Nephron progenitor cell (in vitro differentiated cells): ENCODE results near the gene KCMF1.

Experiments used
- DNase-seq: peaks from one replicate; pipeline ENCODE4 v3.0.0; 2021
- H3K27ac Mint-ChIP-seq: 2 replicates; pipeline ENCODE4 v1.8.0; 2021; ENCODE audit warnings: mild to moderate bottlenecking, moderate library complexity, mixed read lengths
- H3K27me3 Mint-ChIP-seq: 2 replicates; pipeline ENCODE4 v1.8.0; 2021; ENCODE audit warnings: mild to moderate bottlenecking, low read depth, mixed read lengths; ENCODE audit not compliant: poor library complexity
- H3K36me3 Mint-ChIP-seq: 2 replicates; pipeline ENCODE4 v1.8.0; 2021; ENCODE audit warnings: low read depth, mixed read lengths
- H3K4me1 Mint-ChIP-seq: 2 replicates; pipeline ENCODE4 v1.8.0; 2021; ENCODE audit warnings: mixed read lengths
- H3K4me3 Mint-ChIP-seq: 2 replicates; pipeline ENCODE4 v1.8.0; 2021; ENCODE audit warnings: mild to moderate bottlenecking, moderate library complexity, mixed read lengths
- H3K9me3 Mint-ChIP-seq: 2 replicates; pipeline ENCODE4 v1.8.0; 2021; ENCODE audit warnings: mild to moderate bottlenecking, moderate library complexity, mixed read lengths
- TF ChIP-seq, protein P1 (sequence below): fragments of 200-600 bp; sonication (generic); IDR thresholded peaks from 2 replicates; pipeline ENCODE4 v1.5.0; 2021; ENCODE audit warnings: antibody characterized with exemption

The KCMF1 gene

GRCh38 chr2:84963692-84964405 is 7.1 kb upstream of the KCMF1 start:
- H3K36me3 Mint-ChIP-seq: peaks cover 57% of the 10 kb centered on the region
- no peak overlapping the region for H3K27ac Mint-ChIP-seq
- TF ChIP-seq, protein P1, sequence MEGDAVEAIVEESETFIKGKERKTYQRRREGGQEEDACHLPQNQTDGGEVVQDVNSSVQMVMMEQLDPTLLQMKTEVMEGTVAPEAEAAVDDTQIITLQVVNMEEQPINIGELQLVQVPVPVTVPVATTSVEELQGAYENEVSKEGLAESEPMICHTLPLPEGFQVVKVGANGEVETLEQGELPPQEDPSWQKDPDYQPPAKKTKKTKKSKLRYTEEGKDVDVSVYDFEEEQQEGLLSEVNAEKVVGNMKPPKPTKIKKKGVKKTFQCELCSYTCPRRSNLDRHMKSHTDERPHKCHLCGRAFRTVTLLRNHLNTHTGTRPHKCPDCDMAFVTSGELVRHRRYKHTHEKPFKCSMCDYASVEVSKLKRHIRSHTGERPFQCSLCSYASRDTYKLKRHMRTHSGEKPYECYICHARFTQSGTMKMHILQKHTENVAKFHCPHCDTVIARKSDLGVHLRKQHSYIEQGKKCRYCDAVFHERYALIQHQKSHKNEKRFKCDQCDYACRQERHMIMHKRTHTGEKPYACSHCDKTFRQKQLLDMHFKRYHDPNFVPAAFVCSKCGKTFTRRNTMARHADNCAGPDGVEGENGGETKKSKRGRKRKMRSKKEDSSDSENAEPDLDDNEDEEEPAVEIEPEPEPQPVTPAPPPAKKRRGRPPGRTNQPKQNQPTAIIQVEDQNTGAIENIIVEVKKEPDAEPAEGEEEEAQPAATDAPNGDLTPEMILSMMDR: no peak
- H3K4me1 Mint-ChIP-seq: peaks cover 48% of the 10 kb centered on the region
- no peaks in the 10 kb centered on the region for H3K9me3 Mint-ChIP-seq
- peaks cover 6% of the 10 kb centered on the region for H3K27me3 Mint-ChIP-seq
- H3K4me3 Mint-ChIP-seq: no peak overlapping the region
- no peak for DNase-seq

DNA sequence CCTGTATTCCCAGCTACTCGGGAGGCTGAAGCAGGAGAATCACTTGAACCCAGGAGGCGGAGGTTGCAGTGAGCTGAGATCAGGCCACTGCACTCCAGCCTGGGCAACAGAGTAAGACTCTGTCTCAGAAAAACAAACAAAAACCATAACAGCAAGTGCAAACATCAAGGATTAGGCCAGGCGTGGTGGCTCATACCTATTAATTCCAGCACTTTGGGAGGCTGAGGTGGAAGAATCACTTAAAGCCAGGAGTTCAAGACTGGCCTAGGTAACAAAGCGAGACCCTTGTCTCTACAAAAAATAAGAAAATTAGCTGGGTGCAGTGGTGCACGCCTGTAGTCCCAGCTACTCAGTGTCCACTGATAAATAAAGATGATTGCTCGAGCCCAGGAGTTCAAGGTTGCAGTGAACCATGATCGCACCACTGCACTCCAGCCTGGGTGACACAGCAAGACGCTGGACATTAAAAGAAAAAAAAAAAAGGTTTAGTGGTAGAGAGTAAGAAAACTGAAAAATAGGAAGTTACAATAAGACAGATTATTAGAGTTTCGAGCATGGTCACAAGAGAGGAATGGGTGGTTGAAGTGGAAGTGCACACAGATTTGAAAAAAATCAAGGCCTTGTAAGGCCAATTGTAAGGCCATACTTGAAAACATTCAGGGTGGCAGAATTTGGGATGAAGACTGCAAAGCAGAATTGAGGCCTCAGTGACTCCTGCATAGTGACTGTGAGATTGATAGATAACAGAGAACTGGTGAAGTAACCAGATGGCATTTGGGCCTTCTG is 6.4 kb upstream of the KCMF1 start:
- peak overlapping the region; percentile 36 for H3K27ac Mint-ChIP-seq

GRCh38 chr2:84965192-84965516 is 5.8 kb upstream of the KCMF1 start:
- Mint-ChIP-seq H3K27me3 (no peaks in the 10 kb centered on the region), H3K4me1 (peaks cover 47% of the 10 kb centered on the region), H3K4me3 (no peak overlapping the region), H3K27ac (no peak overlapping the region), H3K36me3 (peaks cover 62% of the 10 kb centered on the region), H3K9me3 (no peaks in the 10 kb centered on the region)
- no peak for DNase-seq
- TF ChIP-seq, protein P1: no peak

More for the DNA sequence above, 6.4 kb upstream of the KCMF1 start:
- H3K9me3 Mint-ChIP-seq: no peaks in the 10 kb centered on the region
- DNase-seq: no peak
- H3K4me1 Mint-ChIP-seq: peaks cover 48% of the 10 kb centered on the region
- peaks cover under 1% of the 10 kb centered on the region for H3K27me3 Mint-ChIP-seq
- TF ChIP-seq, protein P1: no peak
- H3K4me3 Mint-ChIP-seq: no peak overlapping the region
- peaks cover 62% of the 10 kb centered on the region for H3K36me3 Mint-ChIP-seq

DNA sequence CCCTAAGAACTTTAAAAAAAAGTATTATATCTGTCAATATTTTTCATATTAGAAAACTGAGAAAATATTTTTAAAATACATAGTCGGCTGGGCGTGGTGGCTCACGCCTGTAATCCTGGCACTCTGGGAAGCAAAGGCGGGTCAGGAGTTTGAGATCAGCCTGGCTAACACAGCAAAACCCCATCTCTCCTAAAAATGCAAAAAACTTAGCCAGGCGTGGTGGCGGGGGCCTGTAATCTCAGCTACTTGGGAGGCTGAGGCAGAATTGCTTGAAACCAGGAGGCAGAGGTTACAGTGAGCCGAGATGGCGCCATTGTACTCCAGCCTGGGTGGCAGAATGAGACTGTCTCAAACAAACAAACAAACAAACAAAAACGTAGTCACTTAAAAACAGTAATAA is 5.1 kb upstream of the KCMF1 start:
- TF ChIP-seq, protein P1: no peak
- Mint-ChIP-seq H3K4me1 (peaks cover 40% of the 10 kb centered on the region), H3K9me3 (no peaks in the 10 kb centered on the region), H3K4me3 (no peak overlapping the region), H3K36me3 (peaks cover 62% of the 10 kb centered on the region), H3K27ac (no peak overlapping the region), H3K27me3 (no peaks in the 10 kb centered on the region)
- no peak for DNase-seq

DNA sequence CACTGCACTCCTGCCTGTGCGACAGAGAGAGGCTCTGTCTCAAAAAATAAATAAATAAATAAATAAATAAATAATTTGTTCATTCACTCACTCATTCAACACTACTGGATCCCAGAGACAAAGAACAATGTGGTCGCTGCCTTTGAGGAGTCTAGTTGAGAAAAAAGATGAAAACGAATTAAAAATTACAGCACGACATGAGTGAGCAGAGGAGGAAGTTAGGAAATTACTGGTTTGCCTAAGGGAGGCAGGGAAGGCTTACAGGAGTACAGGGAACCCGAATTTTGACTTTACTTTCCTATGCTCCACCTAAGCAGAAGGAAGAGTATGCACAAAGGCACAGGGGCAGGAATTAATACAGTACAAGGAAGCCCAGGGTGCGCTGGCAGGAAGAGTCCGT is 4.2 kb upstream of the KCMF1 start:
- TF ChIP-seq, protein P1: no peak
- no peak for DNase-seq
- peak overlapping the region; percentile 79 for H3K27ac Mint-ChIP-seq
- H3K4me1 Mint-ChIP-seq: peaks cover 36% of the 10 kb centered on the region
- H3K4me3 Mint-ChIP-seq: peak overlapping the region; percentile 39
- no peaks in the 10 kb centered on the region for H3K27me3 Mint-ChIP-seq
- no peaks in the 10 kb centered on the region for H3K9me3 Mint-ChIP-seq
- peaks cover 58% of the 10 kb centered on the region for H3K36me3 Mint-ChIP-seq
